ENCODE measurements around the gene PRKAR2A. TPM values are rescaled to one million over a fixed set of nuclear protein-coding genes. Genes with fewer than 3 reads are reported as not detected.

PRKAR2A gene
- total RNA-seq, 1 experiment from 2014 or later = 7.8 TPM

Other genes with a start within 250 kb of the PRKAR2A start
- 199 and 243 TPM in 2 replicates for gene UQCRC1, start 238.2 kb downstream of the PRKAR2A start, total RNA-seq (2014; rRNA removed; shearing (Covaris generic); ENCODE audit: low replicate concordance)
- not detected in 2 replicates for gene TMEM89, start 226.1 kb downstream of the PRKAR2A start, total RNA-seq (2014; rRNA removed; shearing (Covaris generic); ENCODE audit: low replicate concordance)
- 4.4 and 9.7 TPM in 2 replicates for gene SLC26A6, start 212.4 kb downstream of the PRKAR2A start, total RNA-seq (2014; rRNA removed; shearing (Covaris generic); ENCODE audit: low replicate concordance)
- 0.05 and 0.16 TPM in 2 replicates for gene CELSR3, start 185.0 kb downstream of the PRKAR2A start, total RNA-seq (2014; rRNA removed; shearing (Covaris generic); ENCODE audit: low replicate concordance)
- 2.0 and 4.8 TPM in 2 replicates for gene NCKIPSD, start 162.0 kb downstream of the PRKAR2A start, total RNA-seq (2014; rRNA removed; shearing (Covaris generic); ENCODE audit: low replicate concordance)
- gene IP6K2, start 130.7 kb downstream of the PRKAR2A start, total RNA-seq (2014; rRNA removed; shearing (Covaris generic); ENCODE audit: low replicate concordance) = 14.6 and 15.9 TPM in 2 replicates
- gene SLC25A20, start 51.0 kb upstream of the PRKAR2A start, total RNA-seq (2014; rRNA removed; shearing (Covaris generic); ENCODE audit: low replicate concordance) = 17.2 and 23.4 TPM in 2 replicates
- 76.4 and 113 TPM in 2 replicates for gene ARIH2, start 71.0 kb upstream of the PRKAR2A start, total RNA-seq (2014; rRNA removed; shearing (Covaris generic); ENCODE audit: low replicate concordance)
- not detected in 2 replicates for gene P4HTM, start 142.4 kb upstream of the PRKAR2A start, total RNA-seq (2014; rRNA removed; shearing (Covaris generic); ENCODE audit: low replicate concordance)
- gene WDR6, start 159.5 kb upstream of the PRKAR2A start, total RNA-seq (2014; rRNA removed; shearing (Covaris generic); ENCODE audit: low replicate concordance) = 72.7 and 77.2 TPM in 2 replicates
- 15.9 and 18.6 TPM in 2 replicates for gene DALRD3, start 170.7 kb upstream of the PRKAR2A start, total RNA-seq (2014; rRNA removed; shearing (Covaris generic); ENCODE audit: low replicate concordance)
- 37.8 and 91.3 TPM in 2 replicates for gene NDUFAF3, start 174.2 kb upstream of the PRKAR2A start, total RNA-seq (2014; rRNA removed; shearing (Covaris generic); ENCODE audit: low replicate concordance)
- gene IMPDH2, start 181.5 kb upstream of the PRKAR2A start, total RNA-seq (2014; rRNA removed; shearing (Covaris generic); ENCODE audit: low replicate concordance) = 304 and 356 TPM in 2 replicates
- 69.4 and 77.3 TPM in 2 replicates for gene QRICH1, start 246.2 kb upstream of the PRKAR2A start, total RNA-seq (2014; rRNA removed; shearing (Covaris generic); ENCODE audit: low replicate concordance)